Ovary (tissue), 9 donors: Measurements from ENCODE around the gene TMEM258. TPM values are rescaled to one million over a fixed set of nuclear protein-coding genes. Genes with fewer than 3 reads are reported as not detected.
A peak's percentile ranks its signal among the peaks of the same experiment; 100 is the strongest.

ENCODE experiments used
- DNase-seq, 5 donors: peaks; one replicate each; pipeline ENCODE4 v3.0.0-alpha.2; 2019 to 2020
- H3K27ac ChIP-seq, 2 donors: fragments of 200-600 bp; one replicate each; pipeline versions ENCODE4 v1.5.1 to v1.8.0; 2019 to 2022
- H3K27me3 ChIP-seq: fragments of 200-600 bp; one replicate; pipeline ENCODE4 v1.8.0; 2022
- H3K36me3 ChIP-seq: fragments of 200-600 bp; sonication (generic); one replicate; pipeline ENCODE4 v1.5.1; 2019
- H3K4me1 ChIP-seq: one replicate; pipeline ENCODE4 v1.8.1; 2013; ENCODE audit warnings: mild to moderate bottlenecking, moderate library complexity; ENCODE audit not compliant: insufficient read depth
- H3K4me3 ChIP-seq: fragments of 200-600 bp; sonication (generic); one replicate; pipeline ENCODE4 v1.5.1; 2017
- H3K9me3 ChIP-seq, 2 donors: fragments of 200-600 bp in 1 of 2; sonication (generic) in 1 of 2; one replicate each; pipeline versions ENCODE4 v1.5.1 to v1.8.1; 2013 to 2019; ENCODE audit warnings: mild to moderate bottlenecking in 1 of 2, moderate library complexity in 1 of 2
- EP300 ChIP-seq: sonication (generic); formaldehyde crosslinking; IDR thresholded peaks from one replicate; pipeline ENCODE4 v1.6.1; 2017; ENCODE audit warnings: antibody characterized with exemption
- POLR2A ChIP-seq: fragments of 450-650 bp; IDR thresholded peaks from one replicate; pipeline ENCODE4 v1.6.1; 2017; ENCODE audit warnings: antibody characterized with exemption, mild to moderate bottlenecking, moderate library complexity
- WGBS, 3 donors: extraction: QIAGEN DNeasy Blood & Tissue Kit in 1 of 3; methylation state at CpG; one replicate each; pipeline versions ENCODE4 v1.1.5 to v1.1.7; 2013 to 2017; 5-methylcytosine and 5-hydroxymethylcytosine counted together
- intact Hi-C, 4 donors: fragments of 100-400 bp; cut with DNase I; formaldehyde crosslinking; loops; one replicate each; pipeline versions ENCODE4 v1.11.0 to v1.15.1; 2022 to 2023
- polyA plus RNA-seq, 2 donors: library from polyadenylated mRNA; stranded (reverse); fragments of 200-250 nt in 1 of 2; fragments of 350-450 nt in 1 of 2; fragmentation: Illumina TruSeq in 1 of 2; extraction: RNeasy Lipid Tissue Mini Kit (QIAGEN cat#74804) in 1 of 2; gene quantifications; one replicate each; pipeline ENCODE4 v1.2.3, GENCODE V29; 2013 to 2014
- total RNA-seq, 7 donors: library from RNA; depleted of rRNA in 2 of 7; stranded (reverse); fragments of >200 nt in 2 of 7; fragmentation: NEBNext Ultra II Directional in 3 of 7; extraction: Animal tissue kit (Norgen Biotek cat#: 25700) in 3 of 7; gene quantifications; one replicate each; pipeline versions ENCODE4 v1.1.0 to v1.2.4, GENCODE V29; 2016 to 2023
- TF ChIP-seq, protein P1 (sequence below), 3 donors: fragments of 450-650 bp in 2 of 3; fragments of 200-600 bp in 1 of 3; IDR thresholded peaks; one replicate each; pipeline versions ENCODE4 v1.5.1 to v1.8.0; 2016 to 2022; ENCODE audit warnings: antibody characterized with exemption in 3 of 3, mild to moderate bottlenecking in 1 of 3
- donor health status: DM: no; HTN: no; CAD: no; lungs with moderate emphysema.
- donor health status: DM: no; HTN: no; CAD: no.
- donor health status: Bipolar disorder and iron deficiency.
- donor health status: DM: yes; HTN: yes; CAD: no.
- donor health status: DM: no; HTN: no; CAD: no.
- donor health status: DM: yes; HTN: yes; CAD: no.

TMEM258 gene
- total and polyA plus RNA-seq, 9 donors = 32.2 to 192 (median 119) TPM

DNA sequence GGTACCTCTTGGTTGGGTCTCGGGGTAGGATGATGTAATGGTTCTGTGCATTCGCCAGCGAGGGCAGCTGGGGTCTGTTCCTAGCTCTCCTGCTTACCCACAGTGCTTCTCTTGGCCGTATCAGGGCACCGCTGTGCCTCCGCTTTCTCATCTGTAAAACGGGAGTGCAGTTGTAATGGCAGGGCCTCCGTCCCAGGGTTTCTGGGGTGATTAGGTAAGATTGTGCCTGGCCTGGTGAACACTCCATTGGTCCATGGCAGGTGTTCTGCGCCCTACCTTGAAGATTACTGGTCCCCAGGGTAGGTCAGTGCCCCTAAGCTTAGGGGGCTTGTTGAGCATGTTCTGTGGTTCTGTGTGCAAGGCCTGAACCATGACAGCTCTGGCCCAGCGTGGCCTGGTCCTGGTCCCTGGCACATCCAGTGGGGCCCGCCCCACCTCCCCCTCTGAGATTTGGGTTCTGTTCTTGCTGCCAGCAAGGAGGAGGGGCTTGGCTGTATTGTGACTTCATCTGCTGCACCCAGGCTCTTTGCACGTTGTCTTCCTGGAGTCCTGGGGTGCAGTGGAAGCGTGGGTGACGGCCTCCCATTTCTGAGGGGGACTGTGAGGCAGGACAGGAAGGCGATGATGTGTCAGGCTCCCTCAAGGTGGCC, 35.1 kb downstream of the TMEM258 start:
- Histone ChIP-seq H3K9me3 (no peaks in the 10 kb centered on the region), H3K4me3 (no peak overlapping the region), H3K36me3 (no peaks in the 10 kb centered on the region), H3K27me3 (no peaks in the 10 kb centered on the region), H3K4me1 (no peaks in the 10 kb centered on the region), H3K27ac (no peak overlapping the region)
- intact Hi-C loops = no loop called here
- no peak for DNase-seq
- WGBS, 3 donors = 75 to 91% (median 88%) methylated on average over 15 of the region's 15 CpGs
- no peak for TF ChIP-seq POLR2A

DNA sequence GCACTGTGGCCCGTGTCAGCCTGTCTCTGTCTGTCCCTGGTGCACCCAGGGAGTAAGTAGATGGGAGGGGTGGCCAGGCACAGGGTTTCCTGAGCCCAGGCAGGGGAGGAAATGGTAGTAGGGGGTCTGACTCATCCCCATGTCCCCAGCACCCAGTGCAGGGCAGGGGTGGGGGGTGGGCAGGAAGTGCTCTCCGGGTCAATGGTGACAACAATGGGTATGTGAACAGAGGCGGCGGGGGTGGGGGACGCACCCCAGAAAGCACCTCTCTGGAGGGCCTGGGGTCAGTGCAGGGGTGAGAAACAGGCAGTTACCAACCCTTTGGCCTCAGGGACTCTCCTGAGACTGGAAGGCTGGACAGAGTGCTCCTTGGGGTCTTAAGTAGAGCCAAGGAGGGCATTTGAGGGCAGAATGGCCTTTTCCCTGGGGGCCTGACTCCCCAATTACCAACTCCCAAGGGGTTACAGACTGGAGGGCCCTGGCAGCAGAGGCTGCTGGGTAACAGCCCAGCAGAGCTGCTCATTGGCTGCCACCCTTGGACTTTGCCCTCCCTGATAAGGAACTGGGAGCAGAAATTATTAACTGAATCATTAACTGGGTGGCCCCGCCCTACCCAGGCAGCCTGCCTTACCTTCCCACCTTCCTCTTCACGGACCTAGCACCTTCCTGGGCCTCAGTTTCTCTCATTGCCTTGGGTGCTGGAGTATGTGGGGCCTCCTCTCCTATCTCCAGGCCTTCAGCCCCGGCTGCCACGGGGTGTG, 35.8 kb downstream of the TMEM258 start:
- 75 to 79% (median 78%) methylated on average over 6 to 9 of the region's 9 CpGs for WGBS, 3 donors
- intact Hi-C loops = no loop called here

GRCh38 chr11:61756147-61756451, 36.3 kb downstream of the TMEM258 start:
- no peak for DNase-seq
- WGBS, 3 donors = 56 to 83% (median 81%) methylated on average over 4 of the region's 4 CpGs
- Histone ChIP-seq H3K9me3 (no peaks in the 10 kb centered on the region), H3K27ac (no peak overlapping the region), H3K27me3 (no peaks in the 10 kb centered on the region), H3K36me3 (no peaks in the 10 kb centered on the region), H3K4me1 (peaks cover 7% of the 10 kb centered on the region), H3K4me3 (no peak overlapping the region)
- intact Hi-C loops = no loop called here
- TF ChIP-seq, protein P1, sequence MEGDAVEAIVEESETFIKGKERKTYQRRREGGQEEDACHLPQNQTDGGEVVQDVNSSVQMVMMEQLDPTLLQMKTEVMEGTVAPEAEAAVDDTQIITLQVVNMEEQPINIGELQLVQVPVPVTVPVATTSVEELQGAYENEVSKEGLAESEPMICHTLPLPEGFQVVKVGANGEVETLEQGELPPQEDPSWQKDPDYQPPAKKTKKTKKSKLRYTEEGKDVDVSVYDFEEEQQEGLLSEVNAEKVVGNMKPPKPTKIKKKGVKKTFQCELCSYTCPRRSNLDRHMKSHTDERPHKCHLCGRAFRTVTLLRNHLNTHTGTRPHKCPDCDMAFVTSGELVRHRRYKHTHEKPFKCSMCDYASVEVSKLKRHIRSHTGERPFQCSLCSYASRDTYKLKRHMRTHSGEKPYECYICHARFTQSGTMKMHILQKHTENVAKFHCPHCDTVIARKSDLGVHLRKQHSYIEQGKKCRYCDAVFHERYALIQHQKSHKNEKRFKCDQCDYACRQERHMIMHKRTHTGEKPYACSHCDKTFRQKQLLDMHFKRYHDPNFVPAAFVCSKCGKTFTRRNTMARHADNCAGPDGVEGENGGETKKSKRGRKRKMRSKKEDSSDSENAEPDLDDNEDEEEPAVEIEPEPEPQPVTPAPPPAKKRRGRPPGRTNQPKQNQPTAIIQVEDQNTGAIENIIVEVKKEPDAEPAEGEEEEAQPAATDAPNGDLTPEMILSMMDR (IDR thresholded peaks at IDR 0.05) = no peak
- no peak for TF ChIP-seq EP300
- no peak for TF ChIP-seq POLR2A

More for the DNA sequence above, 35.8 kb downstream of the TMEM258 start:
- Histone ChIP-seq H3K27me3 (no peaks in the 10 kb centered on the region), H3K4me1 (peaks cover 4% of the 10 kb centered on the region), H3K36me3 (no peaks in the 10 kb centered on the region), H3K27ac (no peak overlapping the region), H3K9me3 (no peaks in the 10 kb centered on the region), H3K4me3 (no peak overlapping the region)
- TF ChIP-seq, protein P1 (IDR thresholded peaks at IDR 0.05) = no peak
- no peak for TF ChIP-seq POLR2A
- no peak for TF ChIP-seq EP300
- DNase-seq = no peak

DNA sequence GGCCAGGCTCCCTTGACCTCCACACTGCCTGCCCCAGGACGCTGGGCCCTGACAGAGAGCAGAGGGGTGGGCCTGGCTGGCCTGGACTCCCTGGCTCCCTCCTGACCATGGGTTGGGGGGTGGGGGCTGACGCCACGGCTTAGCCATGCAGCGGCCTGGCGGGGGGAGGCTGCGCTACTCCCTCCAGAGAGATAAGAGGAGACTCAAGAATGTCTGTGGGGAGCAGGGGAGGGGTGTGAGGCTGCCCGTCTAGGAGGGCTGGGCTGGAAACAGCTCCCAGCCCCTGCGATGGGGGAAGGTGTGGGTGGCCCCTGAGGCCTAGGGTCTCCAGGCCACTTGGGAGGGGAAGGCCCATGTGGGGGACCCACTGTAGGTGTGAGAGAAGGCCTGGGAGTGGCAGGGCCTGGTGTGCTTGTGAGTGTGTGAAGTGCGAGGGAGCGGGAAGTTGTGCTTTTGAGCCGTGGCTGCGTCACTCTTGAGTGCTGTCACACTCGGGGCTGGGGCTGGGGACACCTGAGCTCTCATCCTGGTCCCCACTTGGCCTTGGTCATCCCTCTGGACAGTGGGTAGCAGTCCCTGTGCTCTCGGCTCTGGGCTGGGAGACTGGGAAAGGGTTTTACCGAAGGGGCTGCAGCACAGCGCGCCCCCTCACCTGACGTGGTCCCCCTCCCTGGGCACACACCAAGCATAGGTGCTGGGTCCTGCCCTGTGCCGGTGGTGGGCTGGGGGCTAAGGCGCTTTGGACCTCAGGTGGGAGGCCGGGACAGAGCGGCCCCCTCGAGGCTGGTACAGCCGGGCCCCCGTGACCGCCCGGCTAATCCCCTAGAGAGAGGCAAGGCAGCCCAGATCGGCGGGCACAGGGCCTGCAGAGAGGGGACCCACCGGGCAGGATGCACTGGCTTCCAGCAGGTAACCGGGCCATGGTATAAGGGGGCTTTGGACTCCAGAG, 37.6 kb downstream of the TMEM258 start:
- intact Hi-C loops = no loop called here
- peak overlapping the region; percentile 22 for H3K4me3 ChIP-seq
- no peaks in the 10 kb centered on the region for H3K36me3 ChIP-seq
- peak overlapping the region; percentile 11 to 73 for H3K27ac ChIP-seq
- 56 to 66% (median 66%) methylated on average over 27 to 31 of the region's 31 CpGs for WGBS, 3 donors
- TF ChIP-seq EP300 (no peak), POLR2A (no peak)
- TF ChIP-seq, protein P1 (IDR thresholded peaks at IDR 0.05) = no peak
- no peaks in the 10 kb centered on the region for H3K27me3 ChIP-seq
- H3K4me1 ChIP-seq = peaks cover 7% of the 10 kb centered on the region
- no peaks in the 10 kb centered on the region for H3K9me3 ChIP-seq
- DNase-seq = peak; percentile 74 to 88 (median 77)
